ENCODE results near the gene TMTC1. TPM values are rescaled to one million over a fixed set of nuclear protein-coding genes. Genes with fewer than 3 reads are reported as not detected.

Gene TMTC1
- total RNA-seq (2021) (3.1 and 4.8 TPM in 2 replicates), Bru-seq, nascent RNA (percentile 46 among the genes with signal in this experiment), BruChase-seq, experiment 1, labeled RNA remaining after a 2-hour chase (percentile 33 among the genes with signal in this experiment), BruChase-seq, experiment 2, labeled RNA remaining after a 6-hour chase (percentile 40 among the genes with signal in this experiment)
- long read RNA-seq, partial matches to known transcripts = 0 of 4 reads
- long read RNA-seq, other reads (novel, unspliced or antisense) = 3 of 4 reads

DNA sequence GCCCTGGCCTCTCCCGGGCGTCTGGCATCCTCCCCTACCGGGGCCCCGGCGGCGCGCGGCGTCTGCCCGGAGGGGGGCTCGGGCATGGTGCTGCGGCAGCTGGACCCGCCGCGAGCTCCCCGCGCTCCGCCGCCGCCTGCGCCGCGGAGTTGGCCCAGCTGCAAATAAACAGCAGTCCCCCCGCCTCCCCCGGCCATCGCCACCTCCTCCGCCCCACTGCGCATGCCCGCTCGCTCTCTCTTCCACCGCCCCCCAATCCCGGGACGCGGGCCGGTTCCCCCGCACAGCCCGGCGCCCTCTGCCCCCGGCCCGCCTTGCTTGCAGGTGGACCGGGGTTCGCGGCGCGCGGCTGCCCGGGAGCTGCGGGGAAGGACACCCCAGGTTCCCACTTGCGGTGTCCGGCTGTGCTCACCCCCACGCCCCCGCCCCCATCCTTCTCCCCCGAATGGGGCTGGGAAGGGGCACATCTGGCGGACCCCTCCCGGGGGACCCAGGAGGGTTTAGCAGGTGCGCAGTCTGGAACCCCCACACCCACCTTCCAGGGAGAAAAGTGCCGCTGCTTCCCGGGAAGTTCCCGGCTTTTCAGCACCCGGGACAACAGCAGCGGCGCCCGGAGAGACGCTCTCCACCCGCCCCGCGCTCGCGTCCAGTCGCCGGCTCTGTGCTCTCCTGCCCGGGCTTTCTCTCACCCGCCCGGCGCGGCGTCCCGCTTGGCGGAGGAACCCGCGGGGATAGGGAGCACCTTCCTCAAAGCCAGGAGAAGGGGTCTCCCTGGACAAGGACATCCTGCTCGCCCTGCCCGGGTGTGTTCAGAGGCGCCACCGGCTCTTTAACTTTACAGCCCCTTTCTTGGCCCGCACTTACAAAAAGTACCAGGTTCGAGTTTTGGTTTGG, at the start of gene TMTC1:
TMTC1 (minus strand) TSS at position 170 of the 894 bp plus-strand sequence. CDS start 191 bp downstream, outside the sequence.
- Histone ChIP-seq H4K20me1 (ENCODE audit: insufficient read depth) (no peaks in the 10 kb centered on the region), H3K27me3 (ENCODE audit: insufficient read depth, low read depth) (no peaks in the 10 kb centered on the region), H3K9me3 (ENCODE audit: insufficient read depth, low read depth) (no peaks in the 10 kb centered on the region), H3F3A (ENCODE audit: insufficient read depth, low read depth) (peaks cover 15% of the 10 kb centered on the region), H3K4me2 (peak within 1 kb of the TSS; percentile 83), H3K27ac (peak within 1 kb of the TSS; percentile 59), H3K4me3 (peak within 1 kb of the TSS; percentile 54), H3K4me1 (replicated peaks; ENCODE audit: insufficient read depth) (peaks cover 18% of the 10 kb centered on the region), H3K9me2 (ENCODE audit: insufficient read depth) (no peaks in the 10 kb centered on the region), H3K79me2 (ENCODE audit: low read depth) (no peaks in the 10 kb centered on the region), H2AFZ (peak within 1 kb of the TSS; percentile 81), H3K36me3 (ENCODE audit: low read depth) (no peaks in the 10 kb centered on the region)
- ChIA-PET POLR2A (ENCODE audit: unreplicated experiment) (no interaction called here), CTCF (no interaction called here)
- DNase-seq = no peak
- no peak for TF ChIP-seq EZH2 (IDR thresholded peaks at IDR 0.05; ENCODE audit: low read depth)
- TF ChIP-seq, protein P1, sequence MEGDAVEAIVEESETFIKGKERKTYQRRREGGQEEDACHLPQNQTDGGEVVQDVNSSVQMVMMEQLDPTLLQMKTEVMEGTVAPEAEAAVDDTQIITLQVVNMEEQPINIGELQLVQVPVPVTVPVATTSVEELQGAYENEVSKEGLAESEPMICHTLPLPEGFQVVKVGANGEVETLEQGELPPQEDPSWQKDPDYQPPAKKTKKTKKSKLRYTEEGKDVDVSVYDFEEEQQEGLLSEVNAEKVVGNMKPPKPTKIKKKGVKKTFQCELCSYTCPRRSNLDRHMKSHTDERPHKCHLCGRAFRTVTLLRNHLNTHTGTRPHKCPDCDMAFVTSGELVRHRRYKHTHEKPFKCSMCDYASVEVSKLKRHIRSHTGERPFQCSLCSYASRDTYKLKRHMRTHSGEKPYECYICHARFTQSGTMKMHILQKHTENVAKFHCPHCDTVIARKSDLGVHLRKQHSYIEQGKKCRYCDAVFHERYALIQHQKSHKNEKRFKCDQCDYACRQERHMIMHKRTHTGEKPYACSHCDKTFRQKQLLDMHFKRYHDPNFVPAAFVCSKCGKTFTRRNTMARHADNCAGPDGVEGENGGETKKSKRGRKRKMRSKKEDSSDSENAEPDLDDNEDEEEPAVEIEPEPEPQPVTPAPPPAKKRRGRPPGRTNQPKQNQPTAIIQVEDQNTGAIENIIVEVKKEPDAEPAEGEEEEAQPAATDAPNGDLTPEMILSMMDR (conservative IDR thresholded peaks at IDR 0.05) = no peak
- intact Hi-C loops (cut with micrococcal nuclease; ENCODE audit: unreplicated experiment) = loop anchor here (10.0 kb wide), 1 partner anchor 229 kb away; no protein-coding TSS in a partner anchor
- no TSS peak for BruUV-seq (replicated peaks)

DNA sequence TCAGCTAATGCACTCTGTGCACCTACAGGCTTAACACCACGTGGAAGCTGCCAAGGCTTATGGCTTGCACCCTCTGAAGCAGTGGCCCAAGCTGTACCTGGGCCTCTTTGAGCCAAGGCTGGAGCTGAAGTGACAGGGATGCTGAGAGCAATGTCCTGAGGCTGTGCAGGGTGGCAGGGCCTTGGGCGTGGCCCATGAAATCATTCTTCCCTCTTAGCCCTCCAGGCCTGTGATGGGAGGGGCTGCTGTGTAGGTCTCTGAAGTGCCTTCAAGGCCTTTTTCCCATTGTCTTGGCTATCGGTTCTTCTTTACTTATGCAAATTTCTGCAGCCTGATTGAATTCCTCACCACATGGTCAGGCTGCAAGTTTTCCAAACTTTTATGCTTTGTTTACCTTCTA, 47.4 kb upstream of the TMTC1 start:
- H3K27me3 ChIP-seq (ENCODE audit: insufficient read depth, low read depth) = no peaks in the 10 kb centered on the region
- H3K9me3 ChIP-seq (ENCODE audit: insufficient read depth, low read depth) = peaks cover 4% of the 10 kb centered on the region; the same call in 1 of the 2 replicates
- no peaks in the 10 kb centered on the region for H3F3A ChIP-seq (ENCODE audit: insufficient read depth, low read depth)
- H3K4me1 ChIP-seq (replicated peaks; ENCODE audit: insufficient read depth) = no peaks in the 10 kb centered on the region
- ChIA-PET POLR2A (ENCODE audit: unreplicated experiment) (no interaction called here), CTCF (no interaction called here)
- no TSS peak for BruUV-seq (replicated peaks)
- intact Hi-C loops (cut with micrococcal nuclease; ENCODE audit: unreplicated experiment) = no loop called here
- no peak for DNase-seq
- TF ChIP-seq, protein P1 (conservative IDR thresholded peaks at IDR 0.05) = no peak
- no peak for TF ChIP-seq EZH2 (IDR thresholded peaks at IDR 0.05; ENCODE audit: low read depth)
- no peaks in the 10 kb centered on the region for H4K20me1 ChIP-seq (ENCODE audit: insufficient read depth)
- no peak overlapping the region for H3K4me2 ChIP-seq
- H3K9me2 ChIP-seq (ENCODE audit: insufficient read depth) = no peaks in the 10 kb centered on the region; the same call in 1 of the 2 replicates
- no peak overlapping the region for H3K27ac ChIP-seq
- no peaks in the 10 kb centered on the region for H3K79me2 ChIP-seq (ENCODE audit: low read depth)
- no peak overlapping the region for H2AFZ ChIP-seq
- H3K4me3 ChIP-seq = no peak overlapping the region
- no peaks in the 10 kb centered on the region for H3K36me3 ChIP-seq (ENCODE audit: low read depth)

DNA sequence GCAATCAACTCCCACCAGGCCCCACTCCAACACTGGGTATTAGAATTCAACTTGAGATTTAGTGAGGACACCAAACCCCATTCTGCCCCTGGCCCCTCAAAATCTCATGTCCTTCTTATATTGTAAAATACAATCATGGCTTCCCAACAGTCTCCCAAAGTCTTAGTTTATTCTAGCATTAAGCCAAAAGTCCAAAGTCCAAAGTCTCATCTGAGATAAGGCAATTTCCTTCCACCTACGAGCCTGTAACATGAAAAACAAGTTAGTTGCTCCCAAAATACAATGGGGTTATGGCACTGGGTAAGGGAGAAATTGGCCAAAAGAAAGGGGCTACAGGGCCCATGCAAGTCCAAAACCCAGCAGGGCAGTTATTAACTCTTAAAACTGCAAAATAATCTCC, 46.6 kb upstream of the TMTC1 start:
- Histone ChIP-seq H3K27me3 (ENCODE audit: insufficient read depth, low read depth) (no peaks in the 10 kb centered on the region), H2AFZ (no peak overlapping the region), H3F3A (ENCODE audit: insufficient read depth, low read depth) (no peaks in the 10 kb centered on the region), H3K79me2 (ENCODE audit: low read depth) (no peaks in the 10 kb centered on the region), H3K9me2 (ENCODE audit: insufficient read depth) (no peaks in the 10 kb centered on the region), H3K4me3 (no peak overlapping the region), H3K4me2 (no peak overlapping the region), H3K4me1 (replicated peaks; ENCODE audit: insufficient read depth) (no peaks in the 10 kb centered on the region), H4K20me1 (ENCODE audit: insufficient read depth) (no peaks in the 10 kb centered on the region), H3K27ac (no peak overlapping the region), H3K36me3 (ENCODE audit: low read depth) (no peaks in the 10 kb centered on the region), H3K9me3 (ENCODE audit: insufficient read depth, low read depth) (peaks cover 4% of the 10 kb centered on the region; the same call in 1 of the 2 replicates)
- BruUV-seq (replicated peaks) = no TSS peak
- intact Hi-C loops (cut with micrococcal nuclease; ENCODE audit: unreplicated experiment) = no loop called here
- ChIA-PET POLR2A (ENCODE audit: unreplicated experiment) (no interaction called here), CTCF (no interaction called here)
- no peak for TF ChIP-seq EZH2 (IDR thresholded peaks at IDR 0.05; ENCODE audit: low read depth)
- TF ChIP-seq, protein P1 (conservative IDR thresholded peaks at IDR 0.05) = no peak
- no peak for DNase-seq
